Psoas muscle (tissue), 8 donors: Measurements from ENCODE around the gene RPS15. TPM values are rescaled to one million over a fixed set of nuclear protein-coding genes. Genes with fewer than 3 reads are reported as not detected.

Experiments
- ATAC-seq, 4 donors: fragments of 200-7000 bp; cut with Tn5 transposase; one replicate each; pipeline ENCODE4 v1.9.1; 2020; ENCODE audit warnings: moderate library complexity in 3 of 4, mild to moderate bottlenecking in 2 of 4
- DNase-seq, 2 donors: peaks; one replicate each; pipeline ENCODE4 v3.0.0-alpha.2; 2020
- H3K27ac ChIP-seq: fragments of 200-600 bp; one replicate; pipeline ENCODE4 v1.8.0; 2022
- H3K27me3 ChIP-seq, 3 donors: fragments of 200-600 bp in 1 of 3; one replicate each; pipeline versions ENCODE4 v1.6.1 to v1.8.0; 2013 to 2022; ENCODE audit warnings: low read length in 2 of 3, mild to moderate bottlenecking in 2 of 3, moderate library complexity in 1 of 3; ENCODE audit not compliant: insufficient read depth in 3 of 3
- H3K36me3 ChIP-seq, 2 donors: fragments of 200-600 bp in 1 of 2; one replicate each; pipeline versions ENCODE4 v1.6.1 to v1.8.0; 2013 to 2022; ENCODE audit warnings: low read depth in 1 of 2, mild to moderate bottlenecking in 1 of 2, moderate library complexity in 1 of 2; ENCODE audit not compliant: insufficient read depth in 1 of 2
- H3K4me1 ChIP-seq: fragments of 200-600 bp; one replicate; pipeline ENCODE4 v1.8.0; 2022
- H3K4me3 ChIP-seq: fragments of 200-600 bp; one replicate; pipeline ENCODE4 v1.8.0; 2022; ENCODE audit warnings: mild to moderate bottlenecking
- H3K9me3 ChIP-seq: fragments of 200-600 bp; one replicate; pipeline ENCODE4 v1.8.0; 2022
- WGBS, 3 donors: extraction: QIAGEN DNeasy Blood & Tissue Kit; methylation state at CpG; one replicate each; pipeline versions ENCODE4 v1.1.6 to v1.1.7; 2013; 5-methylcytosine and 5-hydroxymethylcytosine counted together
- intact Hi-C, 2 donors: fragments of 100-400 bp; cut with DNase I; formaldehyde crosslinking; loops; one replicate each; pipeline versions ENCODE4 v1.11.0 to v1.14.2; 2022
- long read RNA-seq, 2 donors: library from polyadenylated mRNA; unstranded; transcript quantifications; one replicate each; pipeline ENCODE4 v2.0.0, GENCODE V29; 2021
- polyA plus RNA-seq, 3 donors: library from polyadenylated mRNA; stranded (reverse); fragments of 200-250 nt; gene quantifications; one replicate each; pipeline ENCODE4 v1.2.3, GENCODE V29; 2013
- total RNA-seq, 4 donors: library from RNA; stranded (reverse); fragmentation: NEBNext Ultra II Directional in 2 of 4; extraction: Animal tissue kit (Norgen Biotek cat#: 25700) in 2 of 4; gene quantifications; one replicate each; pipeline versions ENCODE4 v1.2.1 to v1.2.4, GENCODE V29; 2021 to 2023
- TF ChIP-seq, protein P1 (sequence below): fragments of 200-600 bp; IDR thresholded peaks from one replicate; pipeline ENCODE4 v1.8.0; 2022; ENCODE audit warnings: antibody characterized with exemption
- donor health status: healthy with polysubstance abuse.
- donor health status: DM: no; HTN: no; CAD: no; lungs with moderate emphysema.
- donor health status: Bipolar disorder and iron deficiency.
- donor health status: healthy.
- donor health status: DM: yes; HTN: yes; CAD: no.
- donor health status: DM: no; HTN: no; CAD: no.
- donor health status: DM: no; HTN: no; CAD: no.
- donor health status: DM: yes; HTN: yes; CAD: no.

Gene RPS15
- total RNA-seq (100 to 1,000 TPM; 697 to 992 (median 943) TPM), polyA plus RNA-seq (1,000 to 10,000 TPM; 2,739 to 4,077 (median 3,158) TPM)
- long read RNA-seq, donor 1, transcript RPS15-210 (3 exons, 873 nt) = minor isoform, 21 of 341 reads
- long read RNA-seq, donor 1, transcript RPS15-209 (4 exons, 510 nt) = major isoform, 299 of 341 reads
- long read RNA-seq, donor 1, transcript RPS15-201 (4 exons, 534 nt) = minor isoform, 6 of 341 reads
- long read RNA-seq, donor 1, partial matches to known transcripts = 10 of 341 reads
- long read RNA-seq, donor 1, other reads (novel, unspliced or antisense) = 2 of 341 reads
- long read RNA-seq, donor 2, transcript RPS15-209 (4 exons, 510 nt) = major isoform, 403 of 426 reads
- long read RNA-seq, donor 2, transcript RPS15-201 (4 exons, 534 nt) = minor isoform, 10 of 426 reads
- long read RNA-seq, donor 2, transcript RPS15-210 (3 exons, 873 nt) = minor isoform, 5 of 426 reads
- long read RNA-seq, donor 2, partial matches to known transcripts = 1 of 426 reads
- long read RNA-seq, donor 2, other reads (novel, unspliced or antisense) = 3 of 426 reads

DNA sequence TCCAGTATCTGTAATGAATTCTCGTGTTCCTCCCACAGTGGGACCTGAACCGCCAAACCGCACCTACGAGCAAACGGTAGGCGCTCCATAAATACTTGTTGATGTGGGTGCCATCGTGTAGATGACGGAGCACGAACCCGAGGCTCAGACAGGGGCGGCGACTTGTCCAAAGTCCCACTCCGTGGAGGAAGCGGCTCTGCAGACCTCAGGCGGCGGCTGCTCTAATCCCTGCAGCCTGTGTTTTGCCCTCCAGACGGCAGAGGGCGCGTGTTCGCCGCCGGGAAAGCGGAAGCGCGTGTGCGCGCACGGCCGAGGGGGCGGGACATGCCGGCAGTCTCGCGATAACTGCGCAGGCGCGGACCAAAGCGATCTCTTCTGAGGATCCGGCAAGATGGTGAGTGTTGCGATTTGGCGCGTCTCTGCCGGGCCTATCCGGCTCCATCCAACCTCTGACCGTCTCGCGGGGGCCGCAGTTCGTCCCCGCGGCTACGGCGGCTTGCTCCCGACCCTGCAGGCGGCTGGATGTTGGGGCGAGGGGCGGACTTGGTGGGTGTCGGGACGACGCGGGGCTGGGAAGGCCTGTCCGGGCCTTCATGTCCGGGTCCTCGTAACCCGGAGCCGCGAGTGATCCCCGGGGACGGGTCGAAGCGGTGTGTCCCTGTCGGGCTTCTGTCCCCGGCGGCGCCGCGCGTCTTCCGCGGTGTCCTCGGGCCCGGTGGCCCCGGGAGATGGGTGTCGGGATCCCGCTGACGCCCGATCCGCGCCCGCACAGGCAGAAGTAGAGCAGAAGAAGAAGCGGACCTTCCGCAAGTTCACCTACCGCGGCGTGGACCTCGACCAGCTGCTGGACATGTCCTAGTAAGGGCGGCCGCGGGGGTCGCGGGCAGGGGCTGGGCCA is at the start of gene RPS15:
RPS15 (plus strand) TSS at position 362 of the 898 bp plus-strand sequence; CDS start at position 392, 30 bp downstream.
- Histone ChIP-seq H3K4me3 (peak within 1 kb of the TSS; percentile 99), H3K27me3 (no peaks in the 10 kb centered on the region), H3K27ac (peak within 1 kb of the TSS; percentile 91), H3K36me3 (peaks cover 20 to 63% of the 10 kb centered on the region in 2 donors), H3K4me1 (peaks cover 36% of the 10 kb centered on the region), H3K9me3 (no peaks in the 10 kb centered on the region)
- 1% methylated on average over 85 to 100 of the region's 100 CpGs for WGBS, 3 donors
- ATAC-seq (peak; percentile 88 to 94 (median 92)), DNase-seq (peak; percentile 95 to 98)
- intact Hi-C loops = no loop called here
- TF ChIP-seq, protein P1, sequence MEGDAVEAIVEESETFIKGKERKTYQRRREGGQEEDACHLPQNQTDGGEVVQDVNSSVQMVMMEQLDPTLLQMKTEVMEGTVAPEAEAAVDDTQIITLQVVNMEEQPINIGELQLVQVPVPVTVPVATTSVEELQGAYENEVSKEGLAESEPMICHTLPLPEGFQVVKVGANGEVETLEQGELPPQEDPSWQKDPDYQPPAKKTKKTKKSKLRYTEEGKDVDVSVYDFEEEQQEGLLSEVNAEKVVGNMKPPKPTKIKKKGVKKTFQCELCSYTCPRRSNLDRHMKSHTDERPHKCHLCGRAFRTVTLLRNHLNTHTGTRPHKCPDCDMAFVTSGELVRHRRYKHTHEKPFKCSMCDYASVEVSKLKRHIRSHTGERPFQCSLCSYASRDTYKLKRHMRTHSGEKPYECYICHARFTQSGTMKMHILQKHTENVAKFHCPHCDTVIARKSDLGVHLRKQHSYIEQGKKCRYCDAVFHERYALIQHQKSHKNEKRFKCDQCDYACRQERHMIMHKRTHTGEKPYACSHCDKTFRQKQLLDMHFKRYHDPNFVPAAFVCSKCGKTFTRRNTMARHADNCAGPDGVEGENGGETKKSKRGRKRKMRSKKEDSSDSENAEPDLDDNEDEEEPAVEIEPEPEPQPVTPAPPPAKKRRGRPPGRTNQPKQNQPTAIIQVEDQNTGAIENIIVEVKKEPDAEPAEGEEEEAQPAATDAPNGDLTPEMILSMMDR = peak; percentile 91

DNA sequence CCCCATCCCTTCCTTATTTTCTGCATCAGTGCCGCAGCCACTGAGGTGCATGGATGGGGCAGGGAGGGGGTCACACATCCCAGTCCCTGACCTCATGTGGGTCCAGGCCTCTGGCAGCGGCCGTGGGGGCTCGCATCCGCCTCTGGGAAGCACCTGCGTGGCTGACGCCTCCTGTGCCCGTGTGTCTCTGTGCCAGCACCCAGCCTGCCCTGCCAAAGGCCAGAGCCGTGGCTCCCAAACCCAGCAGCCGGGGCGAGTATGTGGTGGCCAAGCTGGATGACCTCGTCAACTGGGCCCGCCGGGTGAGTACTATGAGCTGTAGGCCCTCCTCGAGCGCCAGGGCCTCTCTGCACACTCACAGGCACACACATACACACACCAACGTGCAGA is 49.6 kb upstream of the RPS15 start:
- no peaks in the 10 kb centered on the region for H3K27me3 ChIP-seq
- TF ChIP-seq, protein P1 = no peak
- DNase-seq (no peak), ATAC-seq (no peak)
- no peaks in the 10 kb centered on the region for H3K9me3 ChIP-seq
- H3K4me3 ChIP-seq = no peak overlapping the region
- H3K36me3 ChIP-seq = peaks cover 5 to 70% of the 10 kb centered on the region in 2 donors
- peak overlapping the region; percentile 30 for H3K27ac ChIP-seq
- 38 to 64% (median 43%) methylated on average over 16 to 17 of the region's 17 CpGs for WGBS, 3 donors
- intact Hi-C loops = no loop called here
- peaks cover 40% of the 10 kb centered on the region for H3K4me1 ChIP-seq

DNA sequence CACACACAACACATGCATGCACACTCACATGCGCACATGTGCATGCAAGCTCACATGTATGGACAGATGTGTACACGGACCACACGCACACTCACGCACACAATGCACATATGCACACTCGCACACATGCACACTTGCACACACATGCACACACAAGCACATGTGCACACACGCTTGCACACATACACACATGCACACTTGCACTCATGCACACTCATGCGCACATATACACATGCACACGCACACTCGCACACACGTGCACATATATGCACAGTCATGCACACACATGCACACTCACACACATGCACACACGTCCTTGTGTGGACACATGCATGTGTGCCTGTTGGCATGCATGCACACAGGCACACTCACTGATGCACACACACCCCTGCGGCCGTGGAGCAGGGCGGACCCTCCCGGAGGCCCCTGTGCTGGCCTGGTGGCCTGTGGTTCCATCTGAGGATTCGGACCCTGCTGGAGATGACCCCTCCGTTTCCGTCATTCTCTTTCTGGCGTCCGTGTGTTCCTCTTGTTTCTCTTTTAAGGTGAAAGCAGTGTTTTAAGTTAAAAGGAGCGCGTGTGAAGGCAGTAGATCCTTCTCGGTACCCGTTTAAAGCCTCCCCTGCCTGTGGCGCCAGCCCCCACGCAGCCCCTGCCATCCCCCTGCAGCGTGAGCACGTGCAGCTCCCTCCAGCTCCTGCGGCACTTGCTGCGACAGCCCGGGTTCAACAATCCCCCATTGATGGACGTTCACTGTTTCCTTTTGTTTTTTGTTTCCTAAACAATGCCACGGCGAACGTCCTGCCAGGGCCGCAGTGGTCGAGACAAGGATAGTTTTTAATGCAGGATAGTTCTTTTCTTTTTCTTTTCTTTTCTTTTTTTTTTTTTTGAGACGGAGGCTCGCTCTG is 48.9 kb upstream of the RPS15 start:
- Histone ChIP-seq H3K4me1 (peaks cover 40% of the 10 kb centered on the region), H3K4me3 (no peak overlapping the region), H3K27ac (no peak overlapping the region), H3K36me3 (peaks cover 5 to 77% of the 10 kb centered on the region in 2 donors), H3K9me3 (no peaks in the 10 kb centered on the region), H3K27me3 (no peaks in the 10 kb centered on the region)
- TF ChIP-seq, protein P1 = no peak
- ATAC-seq = no peak
- intact Hi-C loops = no loop called here
- DNase-seq = no peak
- 88 to 91% (median 88%) methylated on average over 39 of the region's 39 CpGs for WGBS, 3 donors

DNA sequence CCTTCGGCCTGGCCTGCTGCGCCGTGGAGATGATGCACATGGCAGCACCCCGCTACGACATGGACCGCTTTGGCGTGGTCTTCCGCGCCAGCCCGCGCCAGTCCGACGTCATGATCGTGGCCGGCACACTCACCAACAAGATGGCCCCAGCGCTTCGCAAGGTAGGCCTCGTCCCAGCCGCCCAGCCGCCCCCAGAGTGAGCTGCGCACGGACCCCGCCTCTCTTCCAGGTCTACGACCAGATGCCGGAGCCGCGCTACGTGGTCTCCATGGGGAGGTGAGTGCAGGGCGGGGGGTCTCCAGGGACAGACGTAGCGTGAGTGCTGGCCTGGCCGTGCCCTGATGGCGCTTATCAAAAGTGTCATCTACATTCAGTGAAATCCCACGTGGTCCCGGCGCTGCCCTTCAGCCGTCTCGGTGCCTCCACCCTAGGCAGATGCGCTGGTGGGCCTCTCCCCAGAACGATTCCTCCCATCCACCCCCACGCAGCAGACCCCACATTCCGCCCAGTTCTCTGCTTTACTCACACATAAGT is 47.2 kb upstream of the RPS15 start:
- ATAC-seq (no peak), DNase-seq (no peak)
- WGBS, 3 donors = 89 to 91% (median 90%) methylated on average over 42 of the region's 42 CpGs
- Histone ChIP-seq H3K27me3 (no peaks in the 10 kb centered on the region), H3K4me3 (no peak overlapping the region), H3K9me3 (no peaks in the 10 kb centered on the region), H3K4me1 (peaks cover 36% of the 10 kb centered on the region), H3K27ac (no peak overlapping the region), H3K36me3 (peaks cover 5 to 77% of the 10 kb centered on the region in 2 donors)
- intact Hi-C loops = no loop called here
- TF ChIP-seq, protein P1 = no peak
